NCI-H128 (cell line): ENCODE results near the gene PLXDC2.

ENCODE experiments used
- DNase-seq: peaks from one replicate; lab custom pipeline; 2025; ENCODE audit not compliant: unreplicated experiment; lab: John Stamatoyannopoulos, UW

PLXDC2 gene

DNA sequence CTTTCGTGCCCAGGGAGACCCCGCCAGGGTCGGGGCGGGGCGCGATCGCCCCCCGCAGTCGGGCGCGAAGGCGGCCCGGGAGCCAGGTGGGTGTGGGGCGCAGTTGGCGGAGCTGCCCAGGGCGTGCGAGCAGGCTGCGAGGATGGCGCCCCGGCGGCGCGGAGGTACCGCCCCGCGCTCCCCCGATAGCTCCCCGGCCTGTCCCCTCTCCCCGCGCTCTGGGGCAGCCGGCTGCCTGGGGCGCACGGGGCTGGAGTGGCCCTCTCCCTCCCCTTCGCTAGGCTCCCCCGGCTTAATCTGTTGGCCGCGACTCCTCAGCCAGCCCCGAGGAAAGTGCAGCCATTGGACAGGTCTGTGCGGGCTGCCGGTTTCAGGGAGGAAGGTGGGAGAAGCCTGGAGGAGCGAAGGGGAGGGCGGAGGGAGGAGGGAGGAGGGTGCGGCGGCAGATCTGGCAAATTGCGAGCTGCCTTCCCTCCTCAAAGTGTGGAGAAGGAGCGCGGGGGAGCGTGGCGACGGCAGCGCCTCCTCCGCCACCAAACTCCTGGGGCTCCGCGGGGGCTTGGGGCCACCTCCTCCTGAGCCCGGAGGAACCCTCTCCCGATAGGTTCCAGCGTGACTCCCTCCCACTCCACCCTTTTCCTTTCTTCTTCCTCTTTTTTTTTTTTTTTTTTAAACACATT, 361 bp upstream of the PLXDC2 start:
- DNase-seq = no peak

GRCh38 chr10:19817231-19817933, 1.1 kb downstream of the PLXDC2 start:
- DNase-seq = no peak

DNA sequence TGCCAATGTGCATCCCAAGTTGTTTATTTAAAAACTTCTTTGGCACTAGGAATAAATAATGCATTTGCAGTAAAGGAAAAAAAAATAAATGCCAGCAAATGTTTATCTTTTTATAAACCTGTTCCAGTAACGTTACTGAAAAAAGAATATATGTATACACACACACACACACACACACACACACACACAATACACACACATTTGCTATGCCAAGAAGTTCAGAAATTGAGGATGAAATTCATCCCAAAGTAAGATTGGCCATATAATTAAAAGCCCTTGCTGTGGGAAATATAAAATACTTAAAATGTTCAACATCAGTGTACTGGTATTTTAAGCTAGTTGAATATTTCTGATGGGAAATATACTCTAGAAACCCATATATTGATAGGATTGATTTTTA, 2.6 kb downstream of the PLXDC2 start:
- DNase-seq = no peak

GRCh38 chr10:19819419-19820033, 3.3 kb downstream of the PLXDC2 start:
- no peak for DNase-seq

DNA sequence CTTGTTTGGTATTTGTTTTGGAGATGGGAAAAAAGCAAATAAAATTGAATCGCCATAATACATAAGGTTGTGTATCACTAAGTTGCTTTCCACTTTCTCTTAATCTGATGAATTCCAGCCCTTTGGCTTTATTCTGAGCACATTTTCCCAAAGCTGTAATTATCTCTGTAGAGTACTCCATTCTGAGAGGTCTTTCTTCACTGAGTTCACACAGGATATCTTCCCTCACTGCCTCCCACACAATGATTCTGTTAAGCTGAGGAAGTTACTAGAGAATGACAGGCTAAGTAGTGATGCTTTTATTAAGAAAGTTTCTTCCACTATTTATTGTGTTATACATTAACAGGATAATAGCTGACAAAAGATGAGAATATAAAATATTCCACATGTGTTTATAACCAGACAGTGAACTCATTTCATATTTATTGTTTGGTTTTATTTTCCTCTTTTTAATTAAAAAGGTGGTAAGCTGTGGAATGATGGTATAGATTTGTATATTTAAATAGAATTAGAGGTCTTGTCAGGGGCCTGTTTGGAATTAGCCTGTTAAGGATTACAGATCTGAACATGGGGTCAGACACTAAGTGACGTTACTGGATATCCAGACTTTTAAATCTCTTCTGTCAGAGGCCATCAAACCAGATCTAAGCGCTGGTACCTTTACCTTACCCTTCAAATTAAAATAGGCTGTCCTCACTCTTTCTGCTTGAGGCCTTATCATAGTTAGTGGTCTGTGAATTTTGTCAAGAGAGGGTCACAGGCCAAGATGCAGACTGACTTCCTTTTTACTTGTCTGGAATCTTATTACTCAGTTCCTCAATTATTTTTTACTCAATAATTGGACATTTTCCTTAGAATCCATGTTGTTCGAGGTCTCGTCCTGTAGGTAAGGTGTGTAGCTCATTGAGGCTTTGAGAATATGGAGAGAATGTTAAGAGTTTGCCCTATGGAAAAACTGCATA, 8.4 kb downstream of the PLXDC2 start:
- no peak for DNase-seq

GRCh38 chr10:19825700-19826099, 9.5 kb downstream of the PLXDC2 start:
- DNase-seq = no peak

- DNase-seq = no peak
Measured at GRCh38 chr10:19826712-19827111, 10.5 kb downstream of the PLXDC2 start.

DNA sequence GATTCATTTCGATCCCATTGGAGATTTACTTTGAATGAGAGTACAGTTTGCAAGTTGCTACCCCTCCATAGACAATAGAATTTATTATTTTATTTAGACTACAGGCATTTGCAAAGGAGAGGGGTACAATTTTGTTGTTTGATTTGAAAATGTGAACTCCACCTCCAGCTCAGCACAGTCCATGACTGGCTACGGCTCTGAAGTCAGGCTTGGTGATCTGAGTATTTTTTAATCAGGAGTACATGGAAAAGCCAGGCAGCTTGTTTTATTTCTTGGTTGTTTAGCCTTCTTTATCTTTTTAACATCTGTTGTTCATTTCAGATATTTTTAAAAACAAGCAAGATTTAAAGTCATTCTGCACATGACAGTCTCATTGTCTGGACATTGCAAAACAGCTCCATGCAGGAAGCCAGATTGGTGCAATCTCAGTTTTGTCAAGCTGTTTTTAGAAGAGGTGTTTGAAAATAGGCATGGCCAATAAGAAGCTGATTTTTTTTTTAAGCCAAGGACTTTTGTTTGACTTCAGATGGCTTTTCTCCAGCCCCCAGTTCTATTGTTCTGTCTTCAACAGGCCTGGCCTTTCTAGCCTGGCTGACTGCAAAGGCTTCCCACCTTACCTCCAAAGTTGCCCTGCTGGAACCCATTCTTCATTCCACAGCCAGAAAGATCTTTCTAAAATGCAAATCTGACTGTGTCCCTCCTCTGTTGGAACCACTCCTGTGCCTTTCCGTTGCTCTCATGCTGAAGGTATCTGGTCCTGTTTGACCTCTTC, 12.2 kb downstream of the PLXDC2 start:
- DNase-seq = no peak

GRCh38 chr10:19832699-19833098, 16.5 kb downstream of the PLXDC2 start:
- DNase-seq = no peak

- DNase-seq = no peak
Measured at GRCh38 chr10:19833170-19833824, 17.1 kb downstream of the PLXDC2 start.

DNA sequence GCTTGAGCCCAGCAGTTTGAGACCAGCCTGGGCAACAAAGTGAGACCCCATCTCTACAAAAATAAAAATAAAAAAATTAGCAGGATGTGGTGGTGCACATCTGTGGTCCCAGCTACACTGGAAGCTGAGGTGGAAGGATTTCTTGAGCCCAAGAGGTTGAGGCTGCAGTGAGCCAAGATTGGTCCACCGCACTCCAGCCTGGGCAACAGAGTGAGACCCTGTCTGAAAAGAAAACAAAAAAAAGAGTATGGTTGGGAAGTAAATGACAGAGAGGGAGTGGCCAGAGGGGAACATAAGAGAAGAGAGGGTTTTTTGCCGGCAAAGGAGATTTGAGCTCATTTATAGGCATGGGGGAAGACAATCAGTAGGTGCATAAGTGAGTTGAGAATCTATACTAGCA, 19.7 kb downstream of the PLXDC2 start:
- no peak for DNase-seq

GRCh38 chr10:19839090-19839489, 22.9 kb downstream of the PLXDC2 start:
- DNase-seq = no peak

- no peak for DNase-seq
Measured at GRCh38 chr10:19839552-19839951, 23.3 kb downstream of the PLXDC2 start.

DNA sequence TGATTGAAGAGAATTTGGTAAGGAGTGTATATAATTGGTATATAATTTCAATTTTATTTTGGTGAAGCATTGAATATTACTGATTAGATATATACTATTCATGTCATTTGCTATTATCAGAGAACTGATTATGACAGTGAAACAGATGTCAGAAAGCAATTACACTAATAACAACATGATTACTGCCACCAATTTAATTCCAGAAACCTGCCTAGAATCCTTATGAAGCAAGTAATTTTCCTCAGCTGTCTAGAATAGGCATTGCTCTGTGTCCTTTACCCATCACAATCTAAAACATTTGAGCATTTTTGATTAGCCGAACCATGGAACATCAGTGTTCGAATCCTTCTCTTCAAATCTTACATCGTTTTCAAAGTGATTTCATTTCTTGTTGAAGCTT, 24.5 kb downstream of the PLXDC2 start:
- no peak for DNase-seq

DNA sequence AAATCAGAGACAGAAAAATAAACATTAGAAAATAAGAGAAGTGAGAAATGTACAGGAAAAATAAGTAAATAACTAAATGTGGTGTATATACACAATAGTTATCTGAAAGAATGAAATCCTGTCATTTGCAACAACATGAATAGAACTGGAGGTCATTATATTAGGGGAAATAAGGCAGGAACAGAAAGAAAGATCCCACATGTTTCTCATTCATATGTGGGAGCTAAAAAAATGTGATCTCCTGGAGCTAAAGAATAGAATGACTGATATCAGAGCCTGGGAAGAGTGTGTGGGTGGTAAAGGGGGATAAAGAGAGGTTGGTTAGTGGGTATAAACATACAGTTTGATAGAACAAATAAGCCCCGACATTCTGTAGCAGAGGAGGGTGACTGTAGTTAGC, 27.3 kb downstream of the PLXDC2 start:
- no peak for DNase-seq

DNA sequence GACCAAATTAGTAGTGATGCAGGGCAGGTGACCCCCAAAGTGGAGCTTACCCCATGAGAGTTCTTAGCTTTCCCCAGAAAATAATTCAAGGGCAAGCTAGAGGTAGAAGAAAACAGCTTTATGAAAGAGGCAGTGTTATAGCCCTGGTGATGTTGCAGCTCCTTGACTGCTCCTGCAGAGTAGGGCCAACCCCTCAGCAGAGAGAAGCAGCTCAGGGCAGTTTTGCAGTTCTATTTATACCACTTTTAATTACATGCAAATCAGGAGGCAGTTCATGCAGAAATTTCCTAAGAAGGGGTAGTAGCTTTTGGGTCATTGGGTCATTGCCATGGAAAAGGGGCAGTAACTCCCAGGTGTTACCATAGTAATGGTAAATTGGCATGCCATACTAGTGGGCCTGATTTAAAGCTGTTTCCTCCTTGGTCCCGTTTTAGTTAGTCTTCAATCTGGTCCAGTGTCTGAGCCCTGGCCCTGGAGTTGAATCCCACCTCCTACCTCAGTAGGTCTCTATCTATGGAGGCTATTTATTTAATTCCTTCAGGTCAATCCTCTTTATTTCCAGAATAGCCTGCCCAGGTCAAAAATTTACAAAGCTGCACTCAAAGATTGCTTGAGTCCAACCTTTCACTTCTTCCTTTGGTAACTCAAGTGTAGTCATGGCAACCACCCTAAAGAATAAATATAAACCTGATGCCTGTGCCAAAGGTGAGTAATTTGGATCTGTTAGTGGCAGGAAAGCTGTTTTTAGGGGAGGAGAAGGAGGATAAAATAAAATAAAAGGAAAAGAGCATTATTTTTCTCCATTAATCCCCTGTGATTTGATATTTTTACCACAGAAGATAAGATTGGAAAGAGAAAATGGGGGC, 29.5 kb downstream of the PLXDC2 start:
- no peak for DNase-seq

- DNase-seq = no peak
Measured at GRCh38 chr10:19847321-19847720, 31.1 kb downstream of the PLXDC2 start.

- DNase-seq = no peak
Measured at GRCh38 chr10:19848226-19848985, 32.2 kb downstream of the PLXDC2 start.
